ENCODE measurements around the gene TMEM126A.

Gene TMEM126A

GRCh38 chr11:85673393-85673792 lies 25.6 kb downstream of the TMEM126A start:
- Histone ChIP-seq H3K36me3 (replicated peaks; ENCODE audit: low read depth, low read length) (no peaks in the 10 kb centered on the region), H3K4me1 (ENCODE audit: low read length) (no peaks in the 10 kb centered on the region)

DNA sequence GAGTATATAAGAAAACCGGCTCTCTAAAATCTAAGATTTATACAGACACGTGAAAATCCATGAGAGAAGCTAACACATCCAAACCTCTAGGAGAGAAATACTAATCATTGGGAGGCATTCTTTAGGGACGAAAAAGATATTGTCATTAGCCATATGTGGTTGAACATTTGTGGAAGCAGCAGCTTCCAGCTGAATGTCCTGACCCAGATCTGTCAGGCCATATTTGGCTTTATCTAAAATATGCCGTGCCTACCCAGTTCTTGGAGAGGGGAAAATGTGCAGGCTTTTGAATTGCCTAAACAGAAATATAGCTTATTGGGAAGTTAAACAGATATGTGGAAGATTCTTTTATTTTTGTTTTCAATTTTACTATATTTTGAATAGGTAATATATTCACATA lies 31.8 kb downstream of the TMEM126A start:
- Histone ChIP-seq H3K4me1 (ENCODE audit: low read length) (peaks cover 9% of the 10 kb centered on the region), H3K79me2 (ENCODE audit: low read length) (no peaks in the 10 kb centered on the region), H2AFZ (ENCODE audit: low read depth, low read length) (no peak overlapping the region), H3K27me3 (ENCODE audit: low read depth, low read length) (0 out of 2 replicates have a peak, but pooled peaks cover 5% of the 10 kb centered on the region), H3K36me3 (replicated peaks; ENCODE audit: low read depth, low read length) (no peaks in the 10 kb centered on the region), H3K9me3 (ENCODE audit: insufficient read depth, low read length) (no peaks in the 10 kb centered on the region), H3K4me3 (ENCODE audit: low read length) (no peak overlapping the region), H3K9ac (ENCODE audit: low read length) (no peak overlapping the region), H3K27ac (ENCODE audit: low read length) (no peak overlapping the region), H3K4me2 (ENCODE audit: low read length) (no peak overlapping the region), H4K20me1 (ENCODE audit: insufficient read depth, low read length) (no peaks in the 10 kb centered on the region)
- TF ChIP-seq EZH2phosphoT487 (IDR thresholded peaks at IDR 0.05; ENCODE audit: low read depth), result no peak

More at GRCh38 chr11:85673393-85673792, 25.6 kb downstream of the TMEM126A start:
- no peaks in the 10 kb centered on the region for H3K79me2 ChIP-seq (ENCODE audit: low read length)
- no peak overlapping the region for H3K27ac ChIP-seq (ENCODE audit: low read length)
- no peak overlapping the region for H3K4me3 ChIP-seq (ENCODE audit: low read length)
- no peaks in the 10 kb centered on the region for H3K9me3 ChIP-seq (ENCODE audit: insufficient read depth, low read length)
- H2AFZ ChIP-seq (ENCODE audit: low read depth, low read length), result no peak overlapping the region
- no peak overlapping the region for H3K4me2 ChIP-seq (ENCODE audit: low read length)
- no peak overlapping the region for H3K9ac ChIP-seq (ENCODE audit: low read length)
- TF ChIP-seq CTCF (IDR thresholded peaks at IDR 0.05; ENCODE audit: low read depth, low read length), result no peak
- TF ChIP-seq EZH2phosphoT487 (IDR thresholded peaks at IDR 0.05; ENCODE audit: low read depth), result no peak
- no peaks in the 10 kb centered on the region for H4K20me1 ChIP-seq (ENCODE audit: insufficient read depth, low read length)
- no peaks in the 10 kb centered on the region for H3K27me3 ChIP-seq (ENCODE audit: low read depth, low read length)

DNA sequence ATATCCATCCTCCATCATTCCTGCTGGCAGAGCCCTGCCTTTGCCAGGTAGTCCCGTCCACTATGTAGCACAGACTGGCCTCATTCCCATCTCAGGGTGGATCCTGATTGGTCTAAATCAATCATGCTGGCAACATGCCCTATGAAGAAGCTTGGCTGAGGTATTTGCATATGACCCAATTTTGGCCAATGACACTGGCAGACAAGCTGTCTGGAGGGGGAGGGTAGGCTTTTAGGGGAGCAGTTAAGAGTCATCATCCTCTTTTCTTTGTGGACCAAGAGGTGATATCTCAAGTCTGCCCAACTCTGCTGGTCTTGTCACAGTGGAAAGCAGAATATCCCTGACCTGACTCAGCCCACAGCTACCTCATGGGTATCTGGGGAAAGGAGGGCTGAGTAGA lies 33.1 kb downstream of the TMEM126A start:
- Histone ChIP-seq H3K9me3 (ENCODE audit: insufficient read depth, low read length) (no peaks in the 10 kb centered on the region), H4K20me1 (ENCODE audit: insufficient read depth, low read length) (no peaks in the 10 kb centered on the region), H3K79me2 (ENCODE audit: low read length) (no peaks in the 10 kb centered on the region), H3K9ac (ENCODE audit: low read length) (no peak overlapping the region), H3K4me1 (ENCODE audit: low read length) (peaks cover 9% of the 10 kb centered on the region), H2AFZ (ENCODE audit: low read depth, low read length) (no peak overlapping the region), H3K36me3 (replicated peaks; ENCODE audit: low read depth, low read length) (no peaks in the 10 kb centered on the region), H3K27ac (ENCODE audit: low read length) (no peak overlapping the region), H3K4me3 (ENCODE audit: low read length) (no peak overlapping the region), H3K4me2 (ENCODE audit: low read length) (no peak overlapping the region), H3K27me3 (ENCODE audit: low read depth, low read length) (0 out of 2 replicates have a peak, but pooled peaks cover 5% of the 10 kb centered on the region)
- TF ChIP-seq CTCF (IDR thresholded peaks at IDR 0.05; ENCODE audit: low read depth, low read length) (no peak), EZH2phosphoT487 (IDR thresholded peaks at IDR 0.05; ENCODE audit: low read depth) (no peak)

GRCh38 chr11:85682330-85683305 lies 34.9 kb downstream of the TMEM126A start:
- Histone ChIP-seq H3K4me3 (ENCODE audit: low read length) (no peak overlapping the region), H3K27me3 (ENCODE audit: low read depth, low read length) (0 out of 2 replicates have a peak, but pooled peaks cover 5% of the 10 kb centered on the region), H3K4me1 (ENCODE audit: low read length) (peaks cover 9% of the 10 kb centered on the region), H3K9ac (ENCODE audit: low read length) (no peak overlapping the region), H3K79me2 (ENCODE audit: low read length) (no peaks in the 10 kb centered on the region), H3K27ac (ENCODE audit: low read length) (no peak overlapping the region), H3K9me3 (ENCODE audit: insufficient read depth, low read length) (no peaks in the 10 kb centered on the region), H3K4me2 (ENCODE audit: low read length) (no peak overlapping the region), H4K20me1 (ENCODE audit: insufficient read depth, low read length) (no peaks in the 10 kb centered on the region), H2AFZ (ENCODE audit: low read depth, low read length) (no peak overlapping the region), H3K36me3 (replicated peaks; ENCODE audit: low read depth, low read length) (no peaks in the 10 kb centered on the region)
- TF ChIP-seq CTCF (IDR thresholded peaks at IDR 0.05; ENCODE audit: low read depth, low read length) (no peak), EZH2phosphoT487 (IDR thresholded peaks at IDR 0.05; ENCODE audit: low read depth) (no peak)

Measured in OCI-LY3 (cell line).